ENCODE measurements around the gene STAT4. TPM values are rescaled to one million over a fixed set of nuclear protein-coding genes. Genes with fewer than 3 reads are reported as not detected.

Gene STAT4
- total RNA-seq, 1 experiment from 2014 or later, result 0.71 TPM

- CTCF ChIA-PET, result interaction anchor here (0.6 kb wide), 1 partner anchor 31 kb away, joined by 3 read pairs; no protein-coding TSS in a partner anchor
- H3K9me3 ChIP-seq (ENCODE audit: low read depth, low read length, poor library complexity, severe bottlenecking), result no peaks in the 10 kb centered on the region
- H3K27me3 ChIP-seq (replicated peaks; ENCODE audit: insufficient read depth, low read depth, low read length, poor library complexity), result no peaks in the 10 kb centered on the region
- no TSS peak for BruUV-seq (replicated peaks)
- no peaks in the 10 kb centered on the region for H3K36me3 ChIP-seq (ENCODE audit: insufficient read depth, low read length, poor library complexity, severe bottlenecking)
- no peak for DNase-seq (ENCODE audit: low spot score)
- H3K4me3 ChIP-seq (ENCODE audit: low read depth, low read length, poor library complexity, severe bottlenecking), result no peak overlapping the region
- TF ChIP-seq CTCF (conservative IDR thresholded peaks at IDR 0.05; ENCODE audit: low read depth, low read length), result no peak
- TF ChIP-seq EZH2 (IDR thresholded peaks at IDR 0.05; ENCODE audit: borderline replicate concordance, low read depth, low read length, poor library complexity, severe bottlenecking), result no peak
- no peak overlapping the region for H3K27ac ChIP-seq (ENCODE audit: low read depth, low read length, poor library complexity, severe bottlenecking)
- intact Hi-C loops (cut with micrococcal nuclease; ENCODE audit: unreplicated experiment), result no loop called here
- POLR2A ChIA-PET (ENCODE audit: low non-redundant PET), result no interaction called here
- H3K4me1 ChIP-seq (ENCODE audit: insufficient read depth, low read length, poor library complexity, severe bottlenecking), result peaks cover 2% of the 10 kb centered on the region
Measured at GRCh38 chr2:191197096-191197495, 46.3 kb upstream of the STAT4 start.

GRCh38 chr2:191195021-191195420, 44.2 kb upstream of the STAT4 start:
- no peak overlapping the region for H3K27ac ChIP-seq (ENCODE audit: low read depth, low read length, poor library complexity, severe bottlenecking)
- no peak for TF ChIP-seq EZH2 (IDR thresholded peaks at IDR 0.05; ENCODE audit: borderline replicate concordance, low read depth, low read length, poor library complexity, severe bottlenecking)
- no peak for TF ChIP-seq CTCF (conservative IDR thresholded peaks at IDR 0.05; ENCODE audit: low read depth, low read length)
- H3K27me3 ChIP-seq (replicated peaks; ENCODE audit: insufficient read depth, low read depth, low read length, poor library complexity), result no peaks in the 10 kb centered on the region
- no peaks in the 10 kb centered on the region for H3K9me3 ChIP-seq (ENCODE audit: low read depth, low read length, poor library complexity, severe bottlenecking)
- no TSS peak for BruUV-seq (replicated peaks)
- POLR2A ChIA-PET (ENCODE audit: low non-redundant PET), result no interaction called here
- H3K36me3 ChIP-seq (ENCODE audit: insufficient read depth, low read length, poor library complexity, severe bottlenecking), result no peaks in the 10 kb centered on the region
- CTCF ChIA-PET, result interaction anchor here (0.6 kb wide), 1 partner anchor 306 kb away, joined by 4 read pairs; no protein-coding TSS in a partner anchor
- H3K4me3 ChIP-seq (ENCODE audit: low read depth, low read length, poor library complexity, severe bottlenecking), result no peak overlapping the region
- H3K4me1 ChIP-seq (ENCODE audit: insufficient read depth, low read length, poor library complexity, severe bottlenecking), result no peaks in the 10 kb centered on the region
- DNase-seq (ENCODE audit: low spot score), result no peak
- intact Hi-C loops (cut with micrococcal nuclease; ENCODE audit: unreplicated experiment), result no loop called here

- Histone ChIP-seq H3K27ac (ENCODE audit: low read depth, low read length, poor library complexity, severe bottlenecking) (no peak overlapping the region), H3K36me3 (ENCODE audit: insufficient read depth, low read length, poor library complexity, severe bottlenecking) (no peaks in the 10 kb centered on the region), H3K4me1 (ENCODE audit: insufficient read depth, low read length, poor library complexity, severe bottlenecking) (no peaks in the 10 kb centered on the region), H3K9me3 (ENCODE audit: low read depth, low read length, poor library complexity, severe bottlenecking) (no peaks in the 10 kb centered on the region), H3K27me3 (replicated peaks; ENCODE audit: insufficient read depth, low read depth, low read length, poor library complexity) (no peaks in the 10 kb centered on the region), H3K4me3 (ENCODE audit: low read depth, low read length, poor library complexity, severe bottlenecking) (no peak overlapping the region)
- CTCF ChIA-PET, result no interaction called here
- BruUV-seq (replicated peaks), result no TSS peak
- TF ChIP-seq CTCF (conservative IDR thresholded peaks at IDR 0.05; ENCODE audit: low read depth, low read length) (no peak), EZH2 (IDR thresholded peaks at IDR 0.05; ENCODE audit: borderline replicate concordance, low read depth, low read length, poor library complexity, severe bottlenecking) (no peak)
- POLR2A ChIA-PET (ENCODE audit: low non-redundant PET), result no interaction called here
- intact Hi-C loops (cut with micrococcal nuclease; ENCODE audit: unreplicated experiment), result no loop called here
- DNase-seq (ENCODE audit: low spot score), result no peak
Measured at GRCh38 chr2:191190861-191191552, 40.2 kb upstream of the STAT4 start.

Measured in A673 (cell line).